GM12872 (cell line): Measurements from ENCODE around the gene IGFBP4.

Experiments
- CTCF ChIP-seq: IDR thresholded peaks from 3 replicates; pipeline ENCODE4 v1.5.1; 2011; ENCODE audit warnings: low read depth, mild to moderate bottlenecking, low read length, moderate library complexity; ENCODE audit not compliant: insufficient read depth

Gene IGFBP4

GRCh38 chr17:40422990-40423633, 20.1 kb upstream of the IGFBP4 start:
- no peak for TF ChIP-seq CTCF

GRCh38 chr17:40425741-40426140, 17.5 kb upstream of the IGFBP4 start:
- TF ChIP-seq CTCF = no peak

- no peak for TF ChIP-seq CTCF
Measured at GRCh38 chr17:40427002-40427491, 16.2 kb upstream of the IGFBP4 start.

- TF ChIP-seq CTCF = no peak
Measured at GRCh38 chr17:40430272-40431230, 12.7 kb upstream of the IGFBP4 start.

- TF ChIP-seq CTCF = no peak
Measured at GRCh38 chr17:40431231-40431602, 12.0 kb upstream of the IGFBP4 start.

- TF ChIP-seq CTCF = no peak
Measured at GRCh38 chr17:40432864-40433528, 10.3 kb upstream of the IGFBP4 start.
